HEK293 (cell line): ENCODE data around the gene PKIB.

ENCODE experiments used
- CTCF ChIP-seq: fragments of 450-650 bp; formaldehyde crosslinking; IDR thresholded peaks from 2 replicates; pipeline ENCODE4 v1.5.1; 2016; ENCODE audit warnings: missing biosample characterization, missing genetic modification characterization
- REST ChIP-seq: fragments of 450-650 bp; formaldehyde crosslinking; IDR thresholded peaks from 2 replicates; pipeline ENCODE4 v1.5.1; 2016; ENCODE audit warnings: missing biosample characterization, missing genetic modification characterization
- YY1 ChIP-seq: fragments of 450-650 bp; formaldehyde crosslinking; IDR thresholded peaks from 2 replicates; pipeline ENCODE4 v1.5.1; 2018; ENCODE audit warnings: missing biosample characterization, missing genetic modification characterization
- ZFP41 ChIP-seq: fragments of 450-650 bp; formaldehyde crosslinking; IDR thresholded peaks from 2 replicates; pipeline ENCODE4 v1.5.1; 2016; ENCODE audit warnings: missing biosample characterization, missing genetic modification characterization, borderline replicate concordance
- ZNF114 ChIP-seq: fragments of 450-650 bp; formaldehyde crosslinking; IDR thresholded peaks from 2 replicates; pipeline ENCODE4 v1.5.0; 2017; ENCODE audit warnings: missing biosample characterization, missing genetic modification characterization
- ZNF174 ChIP-seq: fragments of 450-650 bp; formaldehyde crosslinking; IDR thresholded peaks from 2 replicates; pipeline ENCODE4 v1.5.0; 2017; ENCODE audit warnings: missing biosample characterization, mild to moderate bottlenecking, missing genetic modification characterization
- TF ChIP-seq, protein P1 (sequence below): fragments of 450-650 bp; formaldehyde crosslinking; IDR thresholded peaks from 2 replicates; pipeline ENCODE4 v1.5.1; 2017; ENCODE audit warnings: missing biosample characterization, missing genetic modification characterization

DNA sequence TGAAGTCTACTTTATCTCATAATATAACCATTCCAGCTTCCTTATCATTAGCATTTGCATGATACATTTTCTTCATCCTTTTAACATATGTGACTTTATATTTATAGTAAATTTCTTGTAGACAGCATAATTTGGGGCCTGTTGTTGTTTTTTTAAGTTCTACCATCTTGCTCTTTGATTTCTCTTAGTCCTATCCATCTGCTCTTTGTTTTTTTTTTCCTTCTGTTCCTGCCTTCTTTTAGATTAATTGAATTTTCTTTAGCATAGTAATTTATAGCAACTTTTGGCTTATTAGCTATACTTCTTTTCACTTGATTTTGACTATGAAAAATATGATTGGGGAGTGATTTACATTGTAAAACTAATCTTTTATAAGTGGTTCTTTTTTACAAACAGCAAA is 150.1 kb downstream of the PKIB start:
- no peak for TF ChIP-seq CTCF (tag by site-specific recombination)
- TF ChIP-seq YY1 = no peak
- TF ChIP-seq ZFP41 (tag by site-specific recombination) = no peak
- no peak for TF ChIP-seq ZNF114 (tag by site-specific recombination)
- TF ChIP-seq, protein P1, sequence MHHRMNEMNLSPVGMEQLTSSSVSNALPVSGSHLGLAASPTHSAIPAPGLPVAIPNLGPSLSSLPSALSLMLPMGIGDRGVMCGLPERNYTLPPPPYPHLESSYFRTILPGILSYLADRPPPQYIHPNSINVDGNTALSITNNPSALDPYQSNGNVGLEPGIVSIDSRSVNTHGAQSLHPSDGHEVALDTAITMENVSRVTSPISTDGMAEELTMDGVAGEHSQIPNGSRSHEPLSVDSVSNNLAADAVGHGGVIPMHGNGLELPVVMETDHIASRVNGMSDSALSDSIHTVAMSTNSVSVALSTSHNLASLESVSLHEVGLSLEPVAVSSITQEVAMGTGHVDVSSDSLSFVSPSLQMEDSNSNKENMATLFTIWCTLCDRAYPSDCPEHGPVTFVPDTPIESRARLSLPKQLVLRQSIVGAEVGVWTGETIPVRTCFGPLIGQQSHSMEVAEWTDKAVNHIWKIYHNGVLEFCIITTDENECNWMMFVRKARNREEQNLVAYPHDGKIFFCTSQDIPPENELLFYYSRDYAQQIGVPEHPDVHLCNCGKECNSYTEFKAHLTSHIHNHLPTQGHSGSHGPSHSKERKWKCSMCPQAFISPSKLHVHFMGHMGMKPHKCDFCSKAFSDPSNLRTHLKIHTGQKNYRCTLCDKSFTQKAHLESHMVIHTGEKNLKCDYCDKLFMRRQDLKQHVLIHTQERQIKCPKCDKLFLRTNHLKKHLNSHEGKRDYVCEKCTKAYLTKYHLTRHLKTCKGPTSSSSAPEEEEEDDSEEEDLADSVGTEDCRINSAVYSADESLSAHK (tag by site-specific recombination) = no peak
- TF ChIP-seq ZNF174 (tag by site-specific recombination) = no peak
- no peak for TF ChIP-seq REST
